Kidney (tissue), 14 donors: ENCODE data around the gene SLC25A26. TPM values are rescaled to one million over a fixed set of nuclear protein-coding genes. Genes with fewer than 3 reads are reported as not detected.
A peak's percentile ranks its signal among the peaks of the same experiment; 100 is the strongest.

Experiments
- DNase-seq, 5 donors: peaks; one replicate each; pipeline ENCODE4 v3.0.0-alpha.2; 2013 to 2020
- FAIRE-seq: peaks from 2 replicates; lab custom pipeline; 2012; peaks lifted over from hg19 to GRCh38; lab: Jason Lieb, UNC
- H3K27ac ChIP-seq, 2 donors: one replicate each; pipeline ENCODE4 v1.7.0; 2013; ENCODE audit warnings: low read depth in 2 of 2, low read length in 2 of 2, inconsistent platforms in 1 of 2
- H3K27me3 ChIP-seq: one replicate; pipeline ENCODE4 v1.7.1; 2013; ENCODE audit warnings: low read length, inconsistent platforms; ENCODE audit not compliant: control insufficient read depth, insufficient read depth
- H3K36me3 ChIP-seq, 3 donors: one replicate each; pipeline versions ENCODE4 v1.7.0 to v1.7.1; 2013; ENCODE audit warnings: low read length in 3 of 3, control low read depth in 1 of 3, inconsistent platforms in 1 of 3; ENCODE audit not compliant: insufficient read depth in 3 of 3, control insufficient read depth in 2 of 3
- H3K4me1 ChIP-seq, 3 donors: one replicate each; pipeline versions ENCODE4 v1.7.0 to v1.7.1; 2013; ENCODE audit warnings: low read length in 3 of 3, inconsistent platforms in 1 of 3, low read depth in 1 of 3; ENCODE audit not compliant: control insufficient read depth in 2 of 3, insufficient read depth in 2 of 3
- H3K4me3 ChIP-seq, 3 donors: one replicate each; pipeline versions ENCODE4 v1.7.0 to v1.8.1; 2013; ENCODE audit warnings: low read length in 3 of 3, control low read depth in 1 of 3, inconsistent platforms in 1 of 3
- H3K9ac ChIP-seq, 3 donors: one replicate each; pipeline versions ENCODE4 v1.7.0 to v1.7.1; 2013; ENCODE audit warnings: low read length in 3 of 3, control low read depth in 1 of 3, inconsistent platforms in 1 of 3
- H3K9me3 ChIP-seq, 3 donors: one replicate each; pipeline versions ENCODE4 v1.7.0 to v1.7.1; 2013; ENCODE audit warnings: low read length in 3 of 3, control low read depth in 1 of 3, inconsistent platforms in 1 of 3; ENCODE audit not compliant: control insufficient read depth in 2 of 3, insufficient read depth in 1 of 3
- CTCF ChIP-seq: IDR thresholded peaks from 3 replicates; pipeline ENCODE4 v1.5.1; 2012; ENCODE audit warnings: mild to moderate bottlenecking, moderate library complexity, borderline replicate concordance; ENCODE audit not compliant: insufficient read depth; ENCODE audit errors: extremely low read depth
- intact Hi-C: fragments of 100-400 bp; cut with DNase I; formaldehyde crosslinking; loops from one replicate; pipeline ENCODE4 v1.11.1; 2022
- polyA plus RNA-seq: library from polyadenylated mRNA; stranded (reverse); fragments of 350-450 nt; fragmentation: Illumina TruSeq; extraction: RNeasy Lipid Tissue Mini Kit (QIAGEN cat#74804); gene quantifications from one replicate; pipeline ENCODE4 v1.2.3, GENCODE V29; 2014; ENCODE audit warnings: low read depth, low replicate concordance; ENCODE audit not compliant: insufficient read depth
- total RNA-seq: library from RNA; stranded (reverse); fragmentation: NEBNext Ultra II Directional; extraction: Animal tissue kit (Norgen Biotek cat#: 25700); gene quantifications from one replicate; pipeline ENCODE4 v1.2.1, GENCODE V29; 2021
- donor health status: control.
- donor health status: control.
- donor health status: control.
- donor health status: control.
- donor health status: control.
- donor health status: DM: yes; HTN: yes; CAD: no.
- donor health status: Normal renal cell carcinoma (clear cell type).

The SLC25A26 gene
- total and polyA plus RNA-seq, 2 donors from 2014 or later: 23.9 to 25.4 TPM

DNA sequence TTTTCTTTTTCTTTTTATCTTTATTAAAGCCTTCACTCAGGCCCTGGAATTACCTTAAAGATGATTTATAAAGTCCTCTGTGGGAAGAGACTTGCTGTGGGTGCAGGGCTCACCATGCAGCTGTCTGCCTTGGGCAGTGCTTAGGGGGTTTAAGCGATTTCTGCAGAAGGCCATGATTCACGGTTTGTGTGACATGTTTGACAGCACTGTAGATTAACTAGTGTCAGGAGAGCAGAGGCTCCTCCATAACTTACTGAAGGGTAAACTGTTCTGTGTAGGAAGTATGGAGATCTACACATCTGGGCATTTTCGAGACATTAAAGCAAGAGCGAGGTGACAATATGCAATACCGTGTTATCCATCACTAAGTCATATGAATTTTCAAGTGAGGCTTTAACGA lies 142.3 kb downstream of the SLC25A26 start:
- H3K9ac ChIP-seq: no peak overlapping the region
- DNase-seq: peak in 3 of 5 donors; percentile 47 to 77 (median 71)
- H3K4me1 ChIP-seq: no peaks in the 10 kb centered on the region
- H3K27ac ChIP-seq: no peak overlapping the region
- TF ChIP-seq CTCF: no peak
- intact Hi-C loops: no loop called here
- FAIRE-seq: no peak
- H3K4me3 ChIP-seq: no peak overlapping the region
- H3K9me3 ChIP-seq: no peaks in the 10 kb centered on the region
- no peaks in the 10 kb centered on the region for H3K27me3 ChIP-seq
- no peaks in the 10 kb centered on the region for H3K36me3 ChIP-seq

- H3K9me3 ChIP-seq: no peaks in the 10 kb centered on the region
- no peaks in the 10 kb centered on the region for H3K27me3 ChIP-seq
- H3K27ac ChIP-seq: no peak overlapping the region
- H3K9ac ChIP-seq: no peak overlapping the region
- H3K36me3 ChIP-seq: peaks cover 0 to 3% (median 0%) of the 10 kb centered on the region in 3 donors
- DNase-seq: no peak
- H3K4me3 ChIP-seq: no peak overlapping the region
- no peak for FAIRE-seq
- TF ChIP-seq CTCF: no peak
- no peaks in the 10 kb centered on the region for H3K4me1 ChIP-seq
- intact Hi-C loops: no loop called here
Observed at GRCh38 chr3:66365080-66365479, 144.3 kb downstream of the SLC25A26 start.

GRCh38 chr3:66366747-66367146 lies 145.9 kb downstream of the SLC25A26 start:
- FAIRE-seq (no peak), DNase-seq (no peak)
- no peak overlapping the region for H3K4me3 ChIP-seq
- H3K9ac ChIP-seq: no peak overlapping the region
- intact Hi-C loops: no loop called here
- no peak overlapping the region for H3K27ac ChIP-seq
- no peaks in the 10 kb centered on the region for H3K27me3 ChIP-seq
- no peaks in the 10 kb centered on the region for H3K9me3 ChIP-seq
- TF ChIP-seq CTCF: no peak
- H3K4me1 ChIP-seq: no peaks in the 10 kb centered on the region
- H3K36me3 ChIP-seq: peaks cover 0 to 3% (median 0%) of the 10 kb centered on the region in 3 donors

GRCh38 chr3:66367979-66368378 lies 147.2 kb downstream of the SLC25A26 start:
- intact Hi-C loops: no loop called here
- H3K9ac ChIP-seq: no peak overlapping the region
- H3K36me3 ChIP-seq: peaks cover 0 to 3% (median 0%) of the 10 kb centered on the region in 3 donors
- H3K4me3 ChIP-seq: no peak overlapping the region
- H3K9me3 ChIP-seq: no peaks in the 10 kb centered on the region
- no peaks in the 10 kb centered on the region for H3K27me3 ChIP-seq
- FAIRE-seq (no peak), DNase-seq (no peak)
- H3K27ac ChIP-seq: no peak overlapping the region
- TF ChIP-seq CTCF: no peak
- H3K4me1 ChIP-seq: no peaks in the 10 kb centered on the region
